COLO668 (cell line): ENCODE results near the gene DRC7.
"Not testable (repeated sequence)": the region's sequence is repeated elsewhere in the genome, so short reads cannot be mapped to it uniquely, and the experiment has no call there.

ENCODE experiments used
- DNase-seq: peaks from one replicate; lab custom pipeline; 2025; ENCODE audit not compliant: unreplicated experiment; lab: John Stamatoyannopoulos, UW

Gene DRC7

GRCh38 chr16:57760357-57761160 lies 66.0 kb downstream of the DRC7 start:
- DNase-seq: no peak

- no peak for DNase-seq
Measured at GRCh38 chr16:57761301-57761700, 66.7 kb downstream of the DRC7 start.

GRCh38 chr16:57761957-57762356 lies 67.4 kb downstream of the DRC7 start:
- no peak for DNase-seq

GRCh38 chr16:57762365-57763040 lies 67.9 kb downstream of the DRC7 start:
- DNase-seq: no peak

- no peak for DNase-seq
Measured at GRCh38 chr16:57763285-57764005, 68.8 kb downstream of the DRC7 start.

GRCh38 chr16:57764006-57764340 lies 69.4 kb downstream of the DRC7 start:
- no peak for DNase-seq

- DNase-seq: peak; percentile 20
Measured at GRCh38 chr16:57764341-57765159, 69.9 kb downstream of the DRC7 start.

- no peak for DNase-seq
Measured at GRCh38 chr16:57765160-57765728, 70.6 kb downstream of the DRC7 start.

GRCh38 chr16:57766714-57767348 lies 72.2 kb downstream of the DRC7 start:
- no peak for DNase-seq

GRCh38 chr16:57769541-57770145 lies 75.0 kb downstream of the DRC7 start:
- DNase-seq: peak; percentile 20

- peak; percentile 77 for DNase-seq
Measured at GRCh38 chr16:57770361-57770760, 75.8 kb downstream of the DRC7 start.

- no peak for DNase-seq
Measured at GRCh38 chr16:57771141-57771785, 76.7 kb downstream of the DRC7 start.

GRCh38 chr16:57773019-57773418 lies 78.4 kb downstream of the DRC7 start:
- DNase-seq: peak; percentile 12

GRCh38 chr16:57773655-57774295 lies 79.2 kb downstream of the DRC7 start:
- no peak for DNase-seq

- no peak for DNase-seq
Measured at GRCh38 chr16:57774705-57775285, 80.2 kb downstream of the DRC7 start.

- DNase-seq: peak; percentile 80
Measured at GRCh38 chr16:57775661-57776469, 81.3 kb downstream of the DRC7 start.

GRCh38 chr16:57778658-57779057 lies 84.1 kb downstream of the DRC7 start:
- no peak for DNase-seq

GRCh38 chr16:57779836-57780235 lies 85.2 kb downstream of the DRC7 start:
- DNase-seq: not testable (repeated sequence)
